ENCODE measurements around the gene BSND. TPM values are rescaled to one million over a fixed set of nuclear protein-coding genes. Genes with fewer than 3 reads are reported as not detected.

The BSND gene
- total RNA-seq, 2 donors from 2014 or later: not detected

DNA sequence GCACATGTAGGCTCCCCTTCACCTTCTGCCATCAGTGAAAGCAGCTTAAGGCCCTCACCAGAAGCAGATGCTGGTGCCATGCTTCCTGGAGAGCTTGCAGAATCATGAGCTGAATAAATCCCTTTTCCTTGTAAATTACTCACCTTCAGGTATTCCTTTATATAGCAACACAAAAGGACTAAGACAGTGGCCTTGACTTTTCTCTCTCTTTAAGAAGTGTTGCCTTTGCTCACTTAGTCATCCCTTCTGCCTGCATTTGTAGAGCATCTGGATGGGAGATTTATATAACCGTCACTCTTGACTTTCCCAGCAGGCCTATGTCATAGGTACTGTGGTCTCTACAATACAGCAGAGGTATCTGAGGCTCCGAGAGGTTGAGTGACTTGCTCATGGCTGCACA, 44.3 kb downstream of the BSND start:
- DNase-seq: no peak
- no peak overlapping the region for H3K9ac ChIP-seq (ENCODE audit: low read depth in 2 of 2, low read length in 2 of 2)
- H3K4me3 ChIP-seq: no peak overlapping the region
- H3K36me3 ChIP-seq: no peaks in the 10 kb centered on the region
- H3K4me1 ChIP-seq: no peaks in the 10 kb centered on the region
- H3K27me3 ChIP-seq: peaks cover 4% of the 10 kb centered on the region
- no peak overlapping the region for H3K27ac ChIP-seq
- intact Hi-C loops (cut with DNase I): no loop called here
- no peaks in the 10 kb centered on the region for H3K9me3 ChIP-seq
- TF ChIP-seq CTCF (IDR thresholded peaks at IDR 0.05): no peak

DNA sequence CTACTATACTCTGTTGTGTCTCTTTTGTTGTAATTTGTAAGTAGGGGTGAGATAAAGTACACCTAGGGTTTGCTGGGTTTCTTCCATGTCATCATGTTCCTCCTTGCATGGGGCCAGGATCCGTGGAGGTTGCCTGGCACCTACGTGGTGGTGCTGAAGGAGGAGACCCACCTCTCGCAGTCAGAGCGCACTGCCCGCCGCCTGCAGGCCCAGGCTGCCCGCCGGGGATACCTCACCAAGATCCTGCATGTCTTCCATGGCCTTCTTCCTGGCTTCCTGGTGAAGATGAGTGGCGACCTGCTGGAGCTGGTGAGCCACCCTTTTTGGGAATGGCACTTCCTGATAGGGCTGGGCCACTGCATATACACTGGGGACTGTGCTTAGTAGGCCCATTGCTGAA, 45.0 kb downstream of the BSND start:
- intact Hi-C loops (cut with DNase I): no loop called here
- Histone ChIP-seq H3K27me3 (peaks cover 4% of the 10 kb centered on the region), H3K9me3 (no peaks in the 10 kb centered on the region), H3K27ac (no peak overlapping the region), H3K36me3 (no peaks in the 10 kb centered on the region), H3K4me3 (no peak overlapping the region), H3K9ac (ENCODE audit: low read depth in 2 of 2, low read length in 2 of 2) (no peak overlapping the region), H3K4me1 (no peaks in the 10 kb centered on the region)
- no peak for DNase-seq
- no peak for TF ChIP-seq CTCF (IDR thresholded peaks at IDR 0.05)

GRCh38 chr1:55044617-55045397, 46.1 kb downstream of the BSND start:
- no peak for TF ChIP-seq CTCF (IDR thresholded peaks at IDR 0.05)
- Histone ChIP-seq H3K9ac (ENCODE audit: low read depth in 2 of 2, low read length in 2 of 2) (no peak overlapping the region), H3K27me3 (no peaks in the 10 kb centered on the region), H3K27ac (no peak overlapping the region), H3K4me3 (no peak overlapping the region), H3K9me3 (no peaks in the 10 kb centered on the region), H3K4me1 (no peaks in the 10 kb centered on the region), H3K36me3 (no peaks in the 10 kb centered on the region)
- DNase-seq: no peak
- intact Hi-C loops (cut with DNase I): no loop called here

DNA sequence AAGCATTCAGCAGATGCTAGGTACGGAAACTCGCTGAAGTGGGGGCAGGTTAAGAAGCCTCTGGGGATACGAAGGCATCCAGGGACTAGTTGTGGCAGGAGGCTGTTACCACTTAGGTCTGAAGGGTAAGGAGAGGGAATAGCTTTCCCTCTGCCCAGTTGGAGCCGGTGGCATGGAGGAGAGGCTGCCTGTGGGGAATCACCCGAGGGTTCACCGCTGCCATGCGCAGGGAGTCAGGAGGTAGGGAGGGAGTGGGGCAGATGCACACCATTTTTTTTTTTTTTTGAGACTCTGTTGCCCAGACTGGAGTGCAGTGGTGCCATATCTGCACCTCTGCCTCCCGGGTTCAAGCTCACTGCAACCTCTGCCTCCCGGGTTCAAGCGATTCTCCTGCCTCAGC, 46.7 kb downstream of the BSND start:
- H3K4me1 ChIP-seq: no peaks in the 10 kb centered on the region
- H3K36me3 ChIP-seq: no peaks in the 10 kb centered on the region
- intact Hi-C loops (cut with DNase I): no loop called here
- no peak for DNase-seq
- H3K9ac ChIP-seq (ENCODE audit: low read depth in 2 of 2, low read length in 2 of 2): no peak overlapping the region
- no peaks in the 10 kb centered on the region for H3K9me3 ChIP-seq
- no peak overlapping the region for H3K4me3 ChIP-seq
- no peak for TF ChIP-seq CTCF (IDR thresholded peaks at IDR 0.05)
- H3K27me3 ChIP-seq: no peaks in the 10 kb centered on the region
- no peak overlapping the region for H3K27ac ChIP-seq

DNA sequence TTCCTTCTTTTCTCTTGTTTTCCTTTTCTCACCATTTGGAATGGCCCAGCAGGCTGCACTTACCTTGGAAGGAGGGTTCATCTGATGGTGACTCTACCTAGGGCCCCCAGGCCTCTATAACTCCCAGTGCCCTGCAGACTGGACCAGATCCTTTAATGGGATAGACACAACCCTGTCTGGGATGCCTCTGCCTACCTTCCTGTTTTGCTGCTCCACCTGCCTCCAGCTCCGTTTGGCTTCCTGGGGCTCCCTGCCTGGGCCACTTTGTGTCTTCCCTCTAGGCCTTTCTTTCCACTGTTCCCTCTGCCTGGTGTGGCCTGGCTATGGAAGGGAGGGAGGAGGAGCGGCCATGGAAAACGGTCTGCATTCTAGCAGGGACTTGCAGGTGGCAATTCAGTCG, 48.1 kb downstream of the BSND start:
- no peaks in the 10 kb centered on the region for H3K4me1 ChIP-seq
- intact Hi-C loops (cut with DNase I): no loop called here
- H3K9ac ChIP-seq (ENCODE audit: low read depth in 2 of 2, low read length in 2 of 2): no peak overlapping the region
- H3K4me3 ChIP-seq: no peak overlapping the region
- H3K36me3 ChIP-seq: no peaks in the 10 kb centered on the region
- no peaks in the 10 kb centered on the region for H3K27me3 ChIP-seq
- H3K27ac ChIP-seq: no peak overlapping the region
- no peak for TF ChIP-seq CTCF (IDR thresholded peaks at IDR 0.05)
- no peaks in the 10 kb centered on the region for H3K9me3 ChIP-seq
- no peak for DNase-seq

Measured in colonic mucosa (tissue), 4 donors.